ENCODE results near the gene KCTD20. TPM values are rescaled to one million over a fixed set of nuclear protein-coding genes. Genes with fewer than 3 reads are reported as not detected.

The KCTD20 gene
- total RNA-seq, 1 donor from 2014 or later: 48.1 TPM

- H3K4me1 Mint-ChIP-seq: peaks cover 1% of the 10 kb centered on the region
- H3K27ac Mint-ChIP-seq (ENCODE audit: unreplicated experiment): no peak overlapping the region
- peaks cover 30% of the 10 kb centered on the region for H3K36me3 Mint-ChIP-seq (ENCODE audit: low read depth)
- DNase-seq (ENCODE audit: low read depth, low spot score): no peak
- H3K4me3 Mint-ChIP-seq: no peak overlapping the region
- TF ChIP-seq CTCF (conservative IDR thresholded peaks at IDR 0.05): no peak
- H3K27me3 Mint-ChIP-seq (ENCODE audit: low read depth): no peaks in the 10 kb centered on the region
- no peaks in the 10 kb centered on the region for H3K9me3 Mint-ChIP-seq
Measured at GRCh38 chr6:36488221-36488620, 45.4 kb downstream of the KCTD20 start.

- H3K27ac Mint-ChIP-seq (ENCODE audit: unreplicated experiment): no peak overlapping the region
- peaks cover 13% of the 10 kb centered on the region for H3K4me1 Mint-ChIP-seq
- H3K27me3 Mint-ChIP-seq (ENCODE audit: low read depth): no peaks in the 10 kb centered on the region
- DNase-seq (ENCODE audit: low read depth, low spot score): no peak
- H3K9me3 Mint-ChIP-seq: no peaks in the 10 kb centered on the region
- peaks cover 27% of the 10 kb centered on the region for H3K36me3 Mint-ChIP-seq (ENCODE audit: low read depth)
- H3K4me3 Mint-ChIP-seq: no peak overlapping the region
- no peak for TF ChIP-seq CTCF (conservative IDR thresholded peaks at IDR 0.05)
Measured at GRCh38 chr6:36489426-36489825, 46.6 kb downstream of the KCTD20 start.

- no peaks in the 10 kb centered on the region for H3K27me3 Mint-ChIP-seq (ENCODE audit: low read depth)
- peaks cover 14% of the 10 kb centered on the region for H3K4me1 Mint-ChIP-seq
- no peak for DNase-seq (ENCODE audit: low read depth, low spot score)
- no peak overlapping the region for H3K4me3 Mint-ChIP-seq
- no peaks in the 10 kb centered on the region for H3K9me3 Mint-ChIP-seq
- H3K27ac Mint-ChIP-seq (ENCODE audit: unreplicated experiment): no peak overlapping the region
- peaks cover 35% of the 10 kb centered on the region for H3K36me3 Mint-ChIP-seq (ENCODE audit: low read depth)
- TF ChIP-seq CTCF (conservative IDR thresholded peaks at IDR 0.05): no peak
Measured at GRCh38 chr6:36491378-36491965, 48.7 kb downstream of the KCTD20 start.

GRCh38 chr6:36492092-36492491 lies 49.3 kb downstream of the KCTD20 start:
- no peak overlapping the region for H3K4me3 Mint-ChIP-seq
- peaks cover 14% of the 10 kb centered on the region for H3K4me1 Mint-ChIP-seq
- H3K27ac Mint-ChIP-seq (ENCODE audit: unreplicated experiment): no peak overlapping the region
- no peak for DNase-seq (ENCODE audit: low read depth, low spot score)
- H3K9me3 Mint-ChIP-seq: no peaks in the 10 kb centered on the region
- no peak for TF ChIP-seq CTCF (conservative IDR thresholded peaks at IDR 0.05)
- H3K27me3 Mint-ChIP-seq (ENCODE audit: low read depth): no peaks in the 10 kb centered on the region
- H3K36me3 Mint-ChIP-seq (ENCODE audit: low read depth): peaks cover 37% of the 10 kb centered on the region

- no peak overlapping the region for H3K27ac Mint-ChIP-seq (ENCODE audit: unreplicated experiment)
- H3K27me3 Mint-ChIP-seq (ENCODE audit: low read depth): no peaks in the 10 kb centered on the region
- no peak for DNase-seq (ENCODE audit: low read depth, low spot score)
- no peak overlapping the region for H3K4me3 Mint-ChIP-seq
- H3K9me3 Mint-ChIP-seq: no peaks in the 10 kb centered on the region
- no peak for TF ChIP-seq CTCF (conservative IDR thresholded peaks at IDR 0.05)
- H3K4me1 Mint-ChIP-seq: peaks cover 14% of the 10 kb centered on the region
- H3K36me3 Mint-ChIP-seq (ENCODE audit: low read depth): peaks cover 40% of the 10 kb centered on the region
Measured at GRCh38 chr6:36492621-36493020, 49.8 kb downstream of the KCTD20 start.
